GM21737 (cell line): ENCODE measurements around the gene SMIM10.
"Not testable (repeated sequence)": the region's sequence is repeated elsewhere in the genome, so short reads cannot be mapped to it uniquely, and the experiment has no call there.

Experiments
- ATAC-seq: cut with Tn5 transposase; IDR thresholded peaks from one replicate; pipeline ENCODE4 v1.9.1; 2021; ENCODE audit warnings: mild to moderate bottlenecking, moderate library complexity; ENCODE audit not compliant: unreplicated experiment

Gene SMIM10

GRCh38 chrX:135009838-135010237, 19.0 kb downstream of the SMIM10 start:
- no peak for ATAC-seq

GRCh38 chrX:135010921-135011320, 20.1 kb downstream of the SMIM10 start:
- no peak for ATAC-seq

- ATAC-seq: no peak
Measured at GRCh38 chrX:135015523-135016245, 24.9 kb downstream of the SMIM10 start.

- ATAC-seq: not testable (repeated sequence)
Measured at GRCh38 chrX:135019890-135020289, 29.1 kb downstream of the SMIM10 start.

- ATAC-seq: not testable (repeated sequence)
Measured at GRCh38 chrX:135023791-135024190, 33.0 kb downstream of the SMIM10 start.

GRCh38 chrX:135024526-135024925, 33.7 kb downstream of the SMIM10 start:
- ATAC-seq: no peak

GRCh38 chrX:135030207-135030963, 39.6 kb downstream of the SMIM10 start:
- ATAC-seq: not testable (repeated sequence)

- not testable (repeated sequence) for ATAC-seq
Measured at GRCh38 chrX:135041149-135042123, 50.6 kb downstream of the SMIM10 start.
